CD4-positive, alpha-beta T cell (primary cell): ENCODE measurements around the gene EXPH5. TPM values are rescaled to one million over a fixed set of nuclear protein-coding genes. Genes with fewer than 3 reads are reported as not detected.

Experiments
- ATAC-seq: fragments of 200-7000 bp; cut with Tn5 transposase; one replicate; pipeline ENCODE4 v1.10.0; 2022; ENCODE audit warnings: mild to moderate bottlenecking; ENCODE audit not compliant: poor library complexity
- CTCF ChIA-PET: fragments of 350-600 bp; sonication (Branson Sonifier 250); formaldehyde crosslinking; loops from one replicate; lab custom pipeline; 2021; ENCODE audit warnings: antibody characterized with exemption, inconsistent platforms; lab: Charles Lee
- POLR2A ChIA-PET: fragments of 350-600 bp; sonication (Branson Sonifier 250); formaldehyde crosslinking; loops from one replicate; lab custom pipeline; 2021; ENCODE audit warnings: antibody characterized with exemption, inconsistent platforms; lab: Charles Lee
- DNase-seq, 14 experiments: peaks; one replicate each; pipeline ENCODE4 v3.0.0-alpha.2; 2013 to 2020; ENCODE audit warnings: mixed read lengths in 2 of 14
- H3K27ac ChIP-seq, 2 donors: one replicate each; pipeline versions ENCODE4 v1.5.1 to v1.7.0; 2013; ENCODE audit warnings: low read length in 2 of 2, low read depth in 1 of 2, mild to moderate bottlenecking in 1 of 2
- H3K27me3 ChIP-seq, 2 experiments: 1 replicate in 1 of 2; 2 replicates in 1 of 2; pipeline versions ENCODE4 v1.6.1 to v1.7.0; 2013; ENCODE audit warnings: low read length in 2 of 2, control low read depth in 1 of 2, mild to moderate bottlenecking in 1 of 2, moderate library complexity in 1 of 2; ENCODE audit not compliant: insufficient read depth in 2 of 2, control insufficient read depth in 1 of 2
- H3K36me3 ChIP-seq: one replicate; pipeline ENCODE4 v1.6.1; 2013; ENCODE audit warnings: low read length, control low read depth; ENCODE audit not compliant: insufficient read depth
- H3K4me1 ChIP-seq: one replicate; pipeline ENCODE4 v1.6.1; 2013; ENCODE audit warnings: low read length, control low read depth; ENCODE audit not compliant: insufficient read depth
- H3K4me3 ChIP-seq: one replicate; pipeline ENCODE4 v1.5.1; 2013; ENCODE audit warnings: mild to moderate bottlenecking, low read length, moderate library complexity
- H3K9me3 ChIP-seq, 2 experiments: 1 replicate in 1 of 2; 2 replicates in 1 of 2; pipeline versions ENCODE4 v1.6.1 to v1.7.0; 2013; ENCODE audit warnings: low read length in 2 of 2, mild to moderate bottlenecking in 2 of 2, control low read depth in 1 of 2, moderate library complexity in 1 of 2; ENCODE audit not compliant: control insufficient read depth in 1 of 2, insufficient read depth in 1 of 2
- H3K27ac Mint-ChIP-seq: one replicate; pipeline ENCODE4 v1.8.0; 2020; ENCODE audit warnings: mixed read lengths
- H3K27me3 Mint-ChIP-seq: one replicate; pipeline ENCODE4 v1.8.0; 2021; ENCODE audit warnings: mixed read lengths
- H3K36me3 Mint-ChIP-seq: one replicate; pipeline ENCODE4 v1.8.0; 2021; ENCODE audit warnings: low read depth, mixed read lengths
- H3K4me1 Mint-ChIP-seq: one replicate; pipeline ENCODE4 v1.8.0; 2021; ENCODE audit warnings: low read depth, mixed read lengths
- H3K4me3 Mint-ChIP-seq: one replicate; pipeline ENCODE4 v1.8.0; 2020; ENCODE audit warnings: mild to moderate bottlenecking, mixed read lengths
- H3K9me3 Mint-ChIP-seq: one replicate; pipeline ENCODE4 v1.8.0; 2020; ENCODE audit warnings: mixed read lengths
- intact Hi-C, 2 experiments: fragments of 100-400 bp; cut with DNase I in 1 of 2; cut with micrococcal nuclease in 1 of 2; formaldehyde crosslinking; loops; one replicate each; pipeline versions ENCODE4 v1.15.1 to v1.9.0; 2023 to 2025; cut with DNase I, micrococcal nuclease
- total RNA-seq, 174 experiments: library from RNA in 2 of 174; stranded (reverse) in 2 of 174; gene quantifications; one replicate each; pipeline ENCODE4 v1.2.3 and lab custom pipeline; 2021 to 2026
- TF ChIP-seq, protein P1 (sequence below): fragments of 200-600 bp; IDR thresholded peaks from one replicate; pipeline ENCODE4 v1.8.0; 2022; ENCODE audit warnings: antibody characterized with exemption, mild to moderate bottlenecking

EXPH5 gene
- total RNA-seq, 2 experiments from 2014 or later, result 2.0 to 3.7 TPM

DNA sequence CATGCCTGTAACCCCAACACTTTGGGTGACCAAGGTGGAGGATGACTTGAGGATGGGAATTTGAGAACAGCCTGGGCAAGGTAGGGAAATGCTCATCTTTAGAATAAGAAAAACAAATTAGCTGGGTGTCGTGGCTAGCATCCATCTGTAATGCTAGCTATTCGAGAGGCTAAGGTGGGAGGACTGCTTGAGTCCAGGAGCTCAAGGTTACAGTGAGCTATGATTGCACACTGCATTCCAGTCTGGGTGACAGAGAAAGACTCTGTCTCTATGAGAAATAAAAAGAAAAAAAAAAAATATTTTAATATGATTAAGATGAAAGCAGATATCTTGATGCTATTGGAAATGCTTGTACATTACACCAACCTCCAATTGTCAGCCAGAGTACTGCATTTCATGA lies 42.7 kb upstream of the EXPH5 start:
- H3K27me3 ChIP-seq, result no peaks in the 10 kb centered on the region
- ChIA-PET POLR2A (no interaction called here), CTCF (no interaction called here)
- no peaks in the 10 kb centered on the region for H3K36me3 ChIP-seq
- no peaks in the 10 kb centered on the region for H3K4me1 ChIP-seq
- peaks cover 21% of the 10 kb centered on the region for H3K27me3 Mint-ChIP-seq
- no peaks in the 10 kb centered on the region for H3K9me3 Mint-ChIP-seq
- H3K27ac ChIP-seq, result no peak overlapping the region
- no peak overlapping the region for H3K4me3 Mint-ChIP-seq
- no peak overlapping the region for H3K27ac Mint-ChIP-seq
- no peaks in the 10 kb centered on the region for H3K36me3 Mint-ChIP-seq
- intact Hi-C loops, result no loop called here
- TF ChIP-seq, protein P1, sequence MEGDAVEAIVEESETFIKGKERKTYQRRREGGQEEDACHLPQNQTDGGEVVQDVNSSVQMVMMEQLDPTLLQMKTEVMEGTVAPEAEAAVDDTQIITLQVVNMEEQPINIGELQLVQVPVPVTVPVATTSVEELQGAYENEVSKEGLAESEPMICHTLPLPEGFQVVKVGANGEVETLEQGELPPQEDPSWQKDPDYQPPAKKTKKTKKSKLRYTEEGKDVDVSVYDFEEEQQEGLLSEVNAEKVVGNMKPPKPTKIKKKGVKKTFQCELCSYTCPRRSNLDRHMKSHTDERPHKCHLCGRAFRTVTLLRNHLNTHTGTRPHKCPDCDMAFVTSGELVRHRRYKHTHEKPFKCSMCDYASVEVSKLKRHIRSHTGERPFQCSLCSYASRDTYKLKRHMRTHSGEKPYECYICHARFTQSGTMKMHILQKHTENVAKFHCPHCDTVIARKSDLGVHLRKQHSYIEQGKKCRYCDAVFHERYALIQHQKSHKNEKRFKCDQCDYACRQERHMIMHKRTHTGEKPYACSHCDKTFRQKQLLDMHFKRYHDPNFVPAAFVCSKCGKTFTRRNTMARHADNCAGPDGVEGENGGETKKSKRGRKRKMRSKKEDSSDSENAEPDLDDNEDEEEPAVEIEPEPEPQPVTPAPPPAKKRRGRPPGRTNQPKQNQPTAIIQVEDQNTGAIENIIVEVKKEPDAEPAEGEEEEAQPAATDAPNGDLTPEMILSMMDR, result no peak
- H3K4me3 ChIP-seq, result no peak overlapping the region
- ATAC-seq (no peak), DNase-seq (no peak)
- H3K4me1 Mint-ChIP-seq, result no peaks in the 10 kb centered on the region
- no peaks in the 10 kb centered on the region for H3K9me3 ChIP-seq

DNA sequence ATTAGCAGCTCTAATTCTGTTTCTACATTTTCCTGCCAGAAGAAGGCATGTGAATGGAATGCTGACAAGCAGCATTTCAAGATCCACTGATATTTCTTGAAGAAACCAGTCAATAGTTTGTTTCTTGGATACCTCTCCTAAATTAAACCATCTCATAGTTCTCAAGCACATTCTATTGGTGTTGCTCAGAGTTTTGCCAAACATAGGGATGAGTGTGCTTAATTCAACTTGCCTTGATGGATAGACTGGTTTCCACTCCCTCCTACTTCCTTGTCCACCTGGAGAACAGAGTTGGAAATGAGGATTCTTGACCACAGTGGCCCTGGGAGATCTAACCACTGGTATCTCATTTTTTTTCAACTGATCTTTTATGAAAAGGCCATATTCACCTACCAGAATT lies 41.5 kb upstream of the EXPH5 start:
- Mint-ChIP-seq H3K4me3 (no peak overlapping the region), H3K4me1 (no peaks in the 10 kb centered on the region), H3K9me3 (no peaks in the 10 kb centered on the region), H3K27ac (no peak overlapping the region), H3K27me3 (peaks cover 21% of the 10 kb centered on the region), H3K36me3 (no peaks in the 10 kb centered on the region)
- Histone ChIP-seq H3K4me3 (no peak overlapping the region), H3K27me3 (no peaks in the 10 kb centered on the region), H3K27ac (no peak overlapping the region), H3K9me3 (no peaks in the 10 kb centered on the region), H3K36me3 (no peaks in the 10 kb centered on the region), H3K4me1 (no peaks in the 10 kb centered on the region)
- ATAC-seq, result no peak
- intact Hi-C loops, result no loop called here
- TF ChIP-seq, protein P1, result no peak
- ChIA-PET CTCF (interaction anchor here (1.4 kb wide), 1 partner anchor 11 kb away, joined by 3 read pairs; no protein-coding TSS in a partner anchor), POLR2A (no interaction called here)
- DNase-seq, result no peak

DNA sequence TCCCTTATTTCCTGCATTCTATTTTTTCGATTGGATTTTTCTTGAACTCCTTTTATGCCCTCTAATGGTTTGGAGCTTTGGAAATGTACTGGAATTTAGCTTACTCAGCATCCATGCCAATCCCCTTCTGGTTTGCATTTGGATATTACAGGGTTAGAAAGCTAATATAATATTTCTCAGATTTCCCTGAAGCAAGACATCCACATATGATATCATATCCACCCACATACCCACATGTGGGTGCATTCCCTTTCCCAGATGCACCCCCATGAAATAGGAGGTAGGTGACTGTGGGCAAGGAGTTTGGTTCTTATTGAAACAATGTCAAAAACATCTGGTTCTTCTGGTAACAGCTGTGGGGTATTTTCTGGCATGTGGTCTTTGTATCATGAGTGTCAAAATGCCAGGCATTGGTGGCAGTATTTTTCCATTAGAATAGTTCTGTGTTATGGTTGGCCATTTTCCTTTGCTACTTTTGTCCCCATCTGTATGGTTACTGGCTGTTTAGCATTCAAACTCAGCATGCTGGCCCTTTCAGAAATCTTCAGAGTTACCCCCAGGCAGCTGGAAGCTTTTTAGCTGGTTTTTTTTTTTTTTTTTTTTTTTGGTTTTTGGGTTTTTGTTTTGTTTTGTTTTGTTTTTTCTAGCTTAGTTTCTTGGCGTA lies 38.6 kb upstream of the EXPH5 start:
- H3K4me1 ChIP-seq, result no peaks in the 10 kb centered on the region
- peaks cover 0 to 13% of the 10 kb centered on the region in 2 experiments for H3K9me3 ChIP-seq
- no peak overlapping the region for H3K27ac ChIP-seq
- peaks cover 2 to 6% of the 10 kb centered on the region in 2 experiments for H3K27me3 ChIP-seq
- no peaks in the 10 kb centered on the region for H3K36me3 ChIP-seq
- Mint-ChIP-seq H3K36me3 (no peaks in the 10 kb centered on the region), H3K27ac (no peak overlapping the region), H3K9me3 (no peaks in the 10 kb centered on the region), H3K4me1 (no peaks in the 10 kb centered on the region), H3K4me3 (no peak overlapping the region), H3K27me3 (peaks cover 25% of the 10 kb centered on the region)
- ChIA-PET CTCF (no interaction called here), POLR2A (no interaction called here)
- no peak for DNase-seq
- TF ChIP-seq, protein P1, result no peak
- H3K4me3 ChIP-seq, result no peak overlapping the region
- intact Hi-C loops, result no loop called here
- ATAC-seq, result no peak
